OCI-LY7 (cell line): ENCODE measurements around the gene AHNAK2. TPM values are rescaled to one million over a fixed set of nuclear protein-coding genes. Genes with fewer than 3 reads are reported as not detected.

Source experiments
- BruUV-seq: library from RNA; stranded (reverse); fragments of 400-500 nt; replicated peaks from 2 replicates; lab custom pipeline; 2021; lab: Mats Ljungman, UMichigan
- CTCF ChIA-PET: fragments of 300-600 bp; sonication (Branson Sonifier 250); formaldehyde crosslinking; loops from one replicate; lab custom pipeline; 2022; ENCODE audit warnings: antibody characterized with exemption; ENCODE audit not compliant: unreplicated experiment; lab: Charles Lee
- POLR2A ChIA-PET: fragments of 300-600 bp; sonication (Branson Sonifier 250); formaldehyde crosslinking; loops from one replicate; lab custom pipeline; 2022; ENCODE audit warnings: antibody characterized with exemption; lab: Charles Lee
- DNase-seq: peaks from one replicate; pipeline ENCODE4 v3.0.0-alpha.2; 2015; ENCODE audit warnings: low spot score
- H2AFZ ChIP-seq: fragments of 200-600 bp; sonication (generic), shearing (Covaris generic); 2 replicates; pipeline ENCODE4 v1.6.1; 2014; ENCODE audit warnings: mild to moderate bottlenecking, antibody characterized with exemption, low read length, moderate library complexity
- H3K27ac ChIP-seq: fragments of 200-600 bp; sonication (generic); 2 replicates; pipeline ENCODE4 v1.5.1; 2014; ENCODE audit warnings: mixed run types, low read depth, mild to moderate bottlenecking, moderate library complexity, low read length, inconsistent platforms; ENCODE audit not compliant: poor library complexity, severe bottlenecking
- H3K36me3 ChIP-seq: fragments of 200-600 bp; sonication (generic); 2 replicates; pipeline ENCODE4 v1.6.1; 2014; ENCODE audit warnings: mild to moderate bottlenecking, antibody characterized with exemption, low read length, moderate library complexity, mixed read lengths; ENCODE audit not compliant: insufficient read depth
- H3K4me1 ChIP-seq: fragments of 200-600 bp; sonication (generic); 2 replicates; pipeline ENCODE4 v1.5.1; 2014; ENCODE audit warnings: mild to moderate bottlenecking, low read length; ENCODE audit not compliant: insufficient read depth, poor library complexity, severe bottlenecking
- H3K4me2 ChIP-seq: fragments of 200-600 bp; sonication (generic); 2 replicates; pipeline ENCODE4 v1.6.1; 2014; ENCODE audit warnings: mild to moderate bottlenecking, low read length
- H3K4me3 ChIP-seq: fragments of 200-600 bp; sonication (generic); 2 replicates; pipeline ENCODE4 v1.5.1; 2014; ENCODE audit warnings: mild to moderate bottlenecking, low read depth, low read length; ENCODE audit not compliant: poor library complexity, severe bottlenecking
- H3K79me2 ChIP-seq: fragments of 200-600 bp; sonication (generic); 2 replicates; pipeline ENCODE4 v1.6.1; 2016; ENCODE audit warnings: low read depth, mild to moderate bottlenecking, low read length, moderate library complexity, mixed read lengths; ENCODE audit not compliant: insufficient read depth
- H3K9me2 ChIP-seq: fragments of 200-600 bp; sonication (generic); 2 replicates; pipeline ENCODE4 v1.6.1; 2016; ENCODE audit warnings: mild to moderate bottlenecking, low read length, mixed read lengths; ENCODE audit not compliant: insufficient read depth
- H3K9me3 ChIP-seq: fragments of 200-600 bp; sonication (generic); 2 replicates; pipeline ENCODE4 v1.6.1; 2014; ENCODE audit warnings: mild to moderate bottlenecking, mixed run types, low read length, mixed read lengths
- H4K20me1 ChIP-seq: fragments of 200-600 bp; sonication (generic); 2 replicates; pipeline ENCODE4 v1.6.1; 2014; ENCODE audit warnings: mild to moderate bottlenecking, antibody characterized with exemption, low read length, moderate library complexity, mixed read lengths; ENCODE audit not compliant: insufficient read depth
- EZH2phosphoT487 ChIP-seq: fragments of 200-600 bp; sonication (generic); IDR thresholded peaks from 2 replicates; pipeline ENCODE4 v1.6.1; 2018; ENCODE audit warnings: low read depth, borderline replicate concordance, mild to moderate bottlenecking, mixed run types, antibody characterized with exemption, low read length, moderate library complexity, mixed read lengths
- intact Hi-C: fragments of 100-400 bp; cut with micrococcal nuclease; formaldehyde crosslinking; loops from one replicate; pipeline ENCODE4 v1.10.0; 2022; ENCODE audit not compliant: unreplicated experiment
- total RNA-seq, 2 experiments: library from RNA; depleted of rRNA in 1 of 2; stranded (reverse); fragments of >200 nt in 1 of 2; shearing (Covaris generic) in 1 of 2; gene quantifications; 2 replicates each; pipeline ENCODE4 v1.2.3, GENCODE V29; 2014 to 2022
- TF ChIP-seq, protein P1 (sequence below): fragments of 200-600 bp; sonication (generic); conservative IDR thresholded peaks from 2 replicates; pipeline ENCODE4 v1.5.1; 2014; ENCODE audit warnings: mild to moderate bottlenecking, antibody characterized with exemption, low read length, moderate library complexity, mixed read lengths

AHNAK2 gene
- total RNA-seq, 2 experiments from 2014 or later: 0.61 TPM; not detected in 1

DNA sequence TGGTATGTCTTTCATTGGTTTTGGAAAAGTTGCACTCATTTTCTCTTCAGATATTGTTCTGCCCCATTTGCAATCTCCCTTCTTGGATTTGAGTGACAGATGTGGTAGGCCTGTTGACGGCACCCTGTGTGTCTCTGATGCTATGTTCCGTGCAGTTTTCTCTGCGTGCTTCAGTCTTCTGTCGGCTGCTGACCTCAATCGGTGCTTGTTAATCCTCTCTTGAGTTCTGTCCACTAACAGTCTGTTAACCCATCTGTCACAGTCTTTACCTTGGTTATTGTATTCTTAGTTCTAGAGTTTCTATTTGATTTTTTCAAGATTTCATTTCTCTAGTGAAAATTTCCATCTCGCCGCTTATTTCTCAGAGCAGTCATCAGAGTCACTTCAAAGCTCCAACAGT lies 74.2 kb downstream of the AHNAK2 start:
- no peak for TF ChIP-seq EZH2phosphoT487
- Histone ChIP-seq H3K79me2 (no peaks in the 10 kb centered on the region), H3K9me3 (no peaks in the 10 kb centered on the region), H3K4me1 (no peaks in the 10 kb centered on the region), H3K4me2 (no peak overlapping the region), H3K27ac (no peak overlapping the region), H4K20me1 (no peaks in the 10 kb centered on the region), H3K36me3 (no peaks in the 10 kb centered on the region), H3K4me3 (no peak overlapping the region), H3K9me2 (no peaks in the 10 kb centered on the region), H2AFZ (no peak overlapping the region)
- BruUV-seq: no TSS peak
- CTCF ChIA-PET: no interaction called here
- DNase-seq: no peak
- POLR2A ChIA-PET: no interaction called here
- intact Hi-C loops: no loop called here

DNA sequence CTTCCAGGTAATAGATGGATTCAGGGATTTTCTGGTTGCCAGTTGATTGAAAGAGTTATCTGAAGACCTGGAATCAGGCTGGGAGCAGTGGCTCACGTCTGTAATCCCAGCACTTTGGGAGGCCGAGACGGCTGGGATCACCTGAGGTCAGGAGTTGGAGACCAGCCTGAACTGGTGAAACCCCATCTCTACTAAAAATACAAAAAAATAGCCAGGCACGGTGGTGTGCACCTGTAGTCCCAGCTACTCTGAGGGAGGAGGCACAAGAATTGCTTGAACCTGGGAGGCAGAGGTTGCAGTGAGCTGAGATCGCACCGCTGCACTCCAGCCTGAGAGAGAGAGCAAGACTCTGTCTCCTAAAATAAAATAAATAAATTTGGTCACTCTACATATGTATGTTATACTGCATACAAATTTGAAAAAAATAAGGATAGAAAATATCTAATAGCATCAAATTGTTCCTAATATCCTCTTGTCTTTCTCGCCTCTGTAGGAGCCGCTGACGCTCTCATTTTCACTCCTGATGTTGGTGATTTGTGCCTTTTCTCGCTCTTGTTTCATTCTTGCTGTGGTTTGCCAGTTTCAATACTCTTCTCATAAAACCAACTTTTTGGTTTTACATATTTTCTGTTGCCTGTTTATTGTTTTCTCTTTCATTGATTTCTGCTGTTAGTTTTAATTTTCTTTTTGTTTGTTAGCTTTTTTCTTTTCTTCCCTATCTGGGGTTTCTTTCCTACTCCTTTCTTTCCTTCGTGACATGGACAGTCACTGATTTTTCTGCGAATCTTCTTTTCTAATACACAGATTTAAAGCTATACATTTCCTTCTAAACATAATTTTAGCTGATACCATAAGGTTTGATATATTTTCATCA lies 77.3 kb downstream of the AHNAK2 start:
- H3K4me1 ChIP-seq: no peaks in the 10 kb centered on the region
- CTCF ChIA-PET: no interaction called here

GRCh38 chr14:104899781-104900180 lies 78.4 kb downstream of the AHNAK2 start:
- TF ChIP-seq EZH2phosphoT487: no peak
- TF ChIP-seq, protein P1, sequence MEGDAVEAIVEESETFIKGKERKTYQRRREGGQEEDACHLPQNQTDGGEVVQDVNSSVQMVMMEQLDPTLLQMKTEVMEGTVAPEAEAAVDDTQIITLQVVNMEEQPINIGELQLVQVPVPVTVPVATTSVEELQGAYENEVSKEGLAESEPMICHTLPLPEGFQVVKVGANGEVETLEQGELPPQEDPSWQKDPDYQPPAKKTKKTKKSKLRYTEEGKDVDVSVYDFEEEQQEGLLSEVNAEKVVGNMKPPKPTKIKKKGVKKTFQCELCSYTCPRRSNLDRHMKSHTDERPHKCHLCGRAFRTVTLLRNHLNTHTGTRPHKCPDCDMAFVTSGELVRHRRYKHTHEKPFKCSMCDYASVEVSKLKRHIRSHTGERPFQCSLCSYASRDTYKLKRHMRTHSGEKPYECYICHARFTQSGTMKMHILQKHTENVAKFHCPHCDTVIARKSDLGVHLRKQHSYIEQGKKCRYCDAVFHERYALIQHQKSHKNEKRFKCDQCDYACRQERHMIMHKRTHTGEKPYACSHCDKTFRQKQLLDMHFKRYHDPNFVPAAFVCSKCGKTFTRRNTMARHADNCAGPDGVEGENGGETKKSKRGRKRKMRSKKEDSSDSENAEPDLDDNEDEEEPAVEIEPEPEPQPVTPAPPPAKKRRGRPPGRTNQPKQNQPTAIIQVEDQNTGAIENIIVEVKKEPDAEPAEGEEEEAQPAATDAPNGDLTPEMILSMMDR: no peak
- Histone ChIP-seq H3K27ac (no peak overlapping the region), H3K9me2 (no peaks in the 10 kb centered on the region), H4K20me1 (no peaks in the 10 kb centered on the region), H2AFZ (no peak overlapping the region), H3K9me3 (no peaks in the 10 kb centered on the region), H3K4me3 (no peak overlapping the region), H3K4me1 (no peaks in the 10 kb centered on the region), H3K79me2 (no peaks in the 10 kb centered on the region), H3K36me3 (no peaks in the 10 kb centered on the region), H3K4me2 (no peak overlapping the region)
- ChIA-PET POLR2A (interaction anchor here (1.0 kb wide), 1 partner anchor 22 kb away, joined by 3 read pairs; no protein-coding TSS in a partner anchor), CTCF (no interaction called here)
- intact Hi-C loops: no loop called here
- no TSS peak for BruUV-seq
- no peak for DNase-seq

More for the DNA sequence above, 77.3 kb downstream of the AHNAK2 start:
- H3K9me2 ChIP-seq: no peaks in the 10 kb centered on the region
- H2AFZ ChIP-seq: no peak overlapping the region
- no peak for TF ChIP-seq EZH2phosphoT487
- TF ChIP-seq, protein P1: no peak
- no peak overlapping the region for H3K4me3 ChIP-seq
- no peak overlapping the region for H3K4me2 ChIP-seq
- no TSS peak for BruUV-seq
- no peaks in the 10 kb centered on the region for H3K9me3 ChIP-seq
- DNase-seq: no peak
- H3K36me3 ChIP-seq: no peaks in the 10 kb centered on the region
- intact Hi-C loops: no loop called here
- no peaks in the 10 kb centered on the region for H3K79me2 ChIP-seq
- POLR2A ChIA-PET: interaction anchor here (1.0 kb wide), 1 partner anchor 21 kb away, joined by 3 read pairs; no protein-coding TSS in a partner anchor
- no peaks in the 10 kb centered on the region for H4K20me1 ChIP-seq
- no peak overlapping the region for H3K27ac ChIP-seq
